HG03175 (cell line): ENCODE data around the gene PFN1.

Experiments
- ATAC-seq: cut with Tn5 transposase; IDR thresholded peaks from one replicate; pipeline ENCODE4 v1.9.1; 2021; ENCODE audit warnings: mild to moderate bottlenecking, moderate library complexity; ENCODE audit not compliant: unreplicated experiment

The PFN1 gene

DNA sequence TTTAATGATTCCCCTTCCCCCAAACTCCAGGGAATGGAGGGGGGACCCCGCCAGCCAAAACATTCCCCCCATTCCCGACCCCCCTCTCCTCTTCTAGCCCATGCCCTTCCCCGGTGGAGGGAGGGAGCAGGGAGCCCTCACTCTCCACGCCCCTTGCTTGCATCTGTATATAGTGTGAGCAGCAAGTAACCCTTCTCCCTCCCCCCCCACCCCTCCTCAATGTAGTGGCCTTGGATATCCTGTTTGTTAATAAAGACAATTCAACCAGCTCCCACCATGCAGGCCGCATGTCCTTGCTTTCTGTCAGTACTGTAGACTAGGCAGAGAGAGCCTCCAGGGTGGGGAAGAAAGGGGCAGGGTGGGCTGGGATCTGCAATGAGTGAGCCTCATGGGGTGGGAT, 50.5 kb downstream of the PFN1 start:
- no peak for ATAC-seq

DNA sequence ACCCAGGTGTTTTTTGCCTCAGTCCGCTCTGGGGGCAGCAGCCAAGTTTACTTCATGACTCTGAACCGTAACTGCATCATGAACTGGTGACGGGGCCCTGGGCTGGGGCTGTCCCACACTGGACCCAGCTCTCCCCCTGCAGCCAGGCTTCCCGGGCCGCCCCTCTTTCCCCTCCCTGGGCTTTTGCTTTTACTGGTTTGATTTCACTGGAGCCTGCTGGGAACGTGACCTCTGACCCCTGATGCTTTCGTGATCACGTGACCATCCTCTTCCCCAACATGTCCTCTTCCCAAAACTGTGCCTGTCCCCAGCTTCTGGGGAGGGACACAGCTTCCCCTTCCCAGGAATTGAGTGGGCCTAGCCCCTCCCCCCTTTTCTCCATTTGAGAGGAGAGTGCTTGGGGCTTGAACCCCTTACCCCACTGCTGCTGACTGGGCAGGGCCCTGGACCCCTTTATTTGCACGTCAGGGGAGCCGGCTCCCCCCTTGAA, 51.1 kb downstream of the PFN1 start:
- ATAC-seq = no peak

DNA sequence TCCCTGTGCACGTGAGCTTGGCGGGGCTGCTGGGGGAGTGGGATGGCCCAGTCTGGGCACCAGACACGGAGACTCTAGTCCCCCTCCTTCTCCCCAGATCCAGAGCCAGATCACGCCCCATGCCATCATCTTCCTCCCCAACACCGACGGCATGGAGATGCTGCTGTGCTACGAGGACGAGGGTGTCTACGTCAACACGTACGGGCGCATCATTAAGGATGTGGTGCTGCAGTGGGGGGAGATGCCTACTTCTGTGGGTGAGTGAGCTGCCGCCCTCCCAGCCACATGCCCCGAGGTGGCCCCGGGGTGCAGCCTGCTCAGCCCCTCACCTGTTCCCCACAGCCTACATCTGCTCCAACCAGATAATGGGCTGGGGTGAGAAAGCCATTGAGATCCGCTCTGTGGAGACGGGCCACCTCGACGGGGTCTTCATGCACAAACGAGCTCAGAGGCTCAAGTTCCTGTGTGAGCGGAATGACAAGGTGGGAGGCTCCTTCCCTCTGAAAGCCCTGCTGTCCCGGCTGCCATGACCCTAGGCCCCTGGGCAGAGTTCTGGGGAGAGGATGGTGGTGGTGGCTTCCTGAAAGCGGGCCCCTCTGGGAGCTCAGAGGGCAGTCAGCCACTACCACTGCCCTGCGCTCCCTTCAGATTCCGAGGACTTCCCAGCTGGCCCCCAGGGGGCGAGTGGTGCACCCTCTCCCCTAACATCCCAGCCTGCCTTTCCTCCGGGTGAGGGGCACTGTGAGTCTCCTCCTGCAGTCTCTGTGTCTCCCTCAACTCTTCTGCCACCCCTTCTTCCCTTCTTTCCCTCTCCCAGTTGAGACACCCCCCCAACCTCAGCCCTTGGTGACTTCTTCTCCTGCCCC, 51.8 kb downstream of the PFN1 start:
- ATAC-seq = no peak

DNA sequence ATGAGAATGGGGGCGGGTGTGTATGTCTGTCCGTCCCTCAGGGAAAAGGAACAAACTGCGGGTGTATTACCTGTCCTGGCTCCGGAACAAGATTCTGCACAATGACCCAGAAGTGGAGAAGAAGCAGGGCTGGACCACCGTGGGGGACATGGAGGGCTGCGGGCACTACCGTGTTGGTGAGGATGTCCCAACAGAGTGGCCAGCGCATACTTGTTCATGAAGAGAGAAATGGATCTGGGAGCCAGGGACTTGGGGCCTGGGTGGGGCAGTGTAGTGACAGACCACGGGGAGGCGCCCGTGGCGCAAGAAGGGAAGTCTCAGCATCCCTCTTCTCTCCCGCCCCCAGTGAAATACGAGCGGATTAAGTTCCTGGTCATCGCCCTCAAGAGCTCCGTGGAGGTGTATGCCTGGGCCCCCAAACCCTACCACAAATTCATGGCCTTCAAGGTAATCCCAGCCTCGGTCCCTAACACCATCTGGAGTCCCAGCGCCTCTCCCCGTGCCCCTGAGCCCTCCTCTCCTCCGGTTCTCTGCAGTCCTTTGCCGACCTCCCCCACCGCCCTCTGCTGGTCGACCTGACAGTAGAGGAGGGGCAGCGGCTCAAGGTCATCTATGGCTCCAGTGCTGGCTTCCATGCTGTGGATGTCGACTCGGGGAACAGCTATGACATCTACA, 52.5 kb downstream of the PFN1 start:
- ATAC-seq = no peak
